ENCODE results near the gene CTSA.

The CTSA gene

GRCh38 chr20:45890985-45891983 lies at the start of gene CTSA, which contains the start of gene NEURL2:
CTSA (plus strand) TSS chr20:45891335; CDS start chr20:45891569, 234 bp downstream.
NEURL2 (minus strand) TSS chr20:45891208; CDS start chr20:45890991, 217 bp downstream.
- DNase-seq, result peak; percentile 79

- DNase-seq, result no peak
Measured at GRCh38 chr20:45841407-45842129, 49.6 kb upstream of the CTSA start.

GRCh38 chr20:45842169-45842812 lies 48.8 kb upstream of the CTSA start:
- DNase-seq, result no peak

- DNase-seq, result no peak
Measured at GRCh38 chr20:45843506-45843905, 47.6 kb upstream of the CTSA start.

GRCh38 chr20:45845452-45845851 lies 45.7 kb upstream of the CTSA start:
- DNase-seq, result no peak

- no peak for DNase-seq
Measured at GRCh38 chr20:45848421-45848820, 42.7 kb upstream of the CTSA start.

GRCh38 chr20:45848969-45849582 lies 42.1 kb upstream of the CTSA start:
- no peak for DNase-seq

GRCh38 chr20:45850238-45850637 lies 40.9 kb upstream of the CTSA start:
- no peak for DNase-seq

GRCh38 chr20:45850926-45851325 lies 40.2 kb upstream of the CTSA start:
- no peak for DNase-seq

GRCh38 chr20:45851501-45851900 lies 39.6 kb upstream of the CTSA start:
- no peak for DNase-seq

GRCh38 chr20:45852326-45852725 lies 38.8 kb upstream of the CTSA start:
- no peak for DNase-seq

- no peak for DNase-seq
Measured at GRCh38 chr20:45853484-45853883, 37.7 kb upstream of the CTSA start.

GRCh38 chr20:45857114-45857881 lies 33.8 kb upstream of the CTSA start, which contains the start of the genes ACOT8 and ZSWIM3:
ACOT8 (minus strand) TSS chr20:45857392; CDS start chr20:45857315, 77 bp downstream.
ZSWIM3 (plus strand) TSS chr20:45857614; CDS start chr20:45857826, 212 bp downstream.
- peak; percentile 90 for DNase-seq

- no peak for DNase-seq
Measured at GRCh38 chr20:45857882-45858216, 33.3 kb upstream of the CTSA start.

GRCh38 chr20:45859916-45860315 lies 31.2 kb upstream of the CTSA start:
- no peak for DNase-seq

GRCh38 chr20:45860560-45861220 lies 30.4 kb upstream of the CTSA start:
- no peak for DNase-seq

GRCh38 chr20:45861221-45862075 lies 29.7 kb upstream of the CTSA start:
- no peak for DNase-seq

GRCh38 chr20:45863543-45864470 lies 27.3 kb upstream of the CTSA start:
- no peak for DNase-seq

GRCh38 chr20:45866454-45866853 lies 24.7 kb upstream of the CTSA start:
- DNase-seq, result no peak

Measured in activated T-cell treated with anti-CD3 and anti-CD28 coated beads for 4 hours (primary cell).